Measurements from ENCODE around the gene ZNF436.

The ZNF436 gene

GRCh38 chr1:23367451-23367790 lies 2.2 kb downstream of the ZNF436 start:
- no peak for DNase-seq (ENCODE audit: low read depth in 2 of 2, low spot score in 1 of 2)

- no peak for DNase-seq (ENCODE audit: low read depth in 2 of 2, low spot score in 1 of 2)
Measured at GRCh38 chr1:23366598-23366997, 3.0 kb downstream of the ZNF436 start.

- no peak for DNase-seq (ENCODE audit: low read depth in 2 of 2, low spot score in 1 of 2)
Measured at GRCh38 chr1:23366146-23366545, 3.5 kb downstream of the ZNF436 start.

- no peak for DNase-seq (ENCODE audit: low read depth in 2 of 2, low spot score in 1 of 2)
Measured at GRCh38 chr1:23362218-23362713, 7.4 kb downstream of the ZNF436 start.

- DNase-seq (ENCODE audit: low read depth in 2 of 2, low spot score in 1 of 2): no peak
Measured at GRCh38 chr1:23358310-23358875, 11.2 kb downstream of the ZNF436 start.

- DNase-seq (ENCODE audit: low read depth in 2 of 2, low spot score in 1 of 2): no peak
Measured at GRCh38 chr1:23357138-23357908, 12.3 kb downstream of the ZNF436 start.

- no peak for DNase-seq (ENCODE audit: low read depth in 2 of 2, low spot score in 1 of 2)
Measured at GRCh38 chr1:23356471-23357137, 13.0 kb downstream of the ZNF436 start.

GRCh38 chr1:23354245-23354644 lies 15.4 kb downstream of the ZNF436 start:
- no peak for DNase-seq (ENCODE audit: low read depth in 2 of 2, low spot score in 1 of 2)

- no peak for DNase-seq (ENCODE audit: low read depth in 2 of 2, low spot score in 1 of 2)
Measured at GRCh38 chr1:23352096-23352695, 17.4 kb downstream of the ZNF436 start.

GRCh38 chr1:23345920-23346319 lies 23.7 kb downstream of the ZNF436 start:
- no peak for DNase-seq (ENCODE audit: low read depth in 2 of 2, low spot score in 1 of 2)

- no peak for DNase-seq (ENCODE audit: low read depth in 2 of 2, low spot score in 1 of 2)
Measured at GRCh38 chr1:23344987-23345472, 24.6 kb downstream of the ZNF436 start.

GRCh38 chr1:23344111-23344986 lies 25.3 kb downstream of the ZNF436 start, which contains the start of gene HNRNPR:
HNRNPR (minus strand) TSS chr1:23344284; CDS start chr1:23341008, 3,276 bp downstream.
- peak; percentile 95 to 99 for DNase-seq (ENCODE audit: low read depth in 2 of 2, low spot score in 1 of 2)

- DNase-seq (ENCODE audit: low read depth in 2 of 2, low spot score in 1 of 2): peak; percentile 27 to 34
Measured at GRCh38 chr1:23343221-23344110, 26.2 kb downstream of the ZNF436 start.

GRCh38 chr1:23341931-23342692 lies 27.5 kb downstream of the ZNF436 start:
- DNase-seq (ENCODE audit: low read depth in 2 of 2, low spot score in 1 of 2): no peak

- no peak for DNase-seq (ENCODE audit: low read depth in 2 of 2, low spot score in 1 of 2)
Measured at GRCh38 chr1:23339632-23340031, 30.0 kb downstream of the ZNF436 start.

- no peak for DNase-seq (ENCODE audit: low read depth in 2 of 2, low spot score in 1 of 2)
Measured at GRCh38 chr1:23337869-23338268, 31.8 kb downstream of the ZNF436 start.

GRCh38 chr1:23331713-23332112 lies 37.9 kb downstream of the ZNF436 start:
- DNase-seq (ENCODE audit: low read depth in 2 of 2, low spot score in 1 of 2): no peak

GRCh38 chr1:23330846-23331245 lies 38.8 kb downstream of the ZNF436 start:
- no peak for DNase-seq (ENCODE audit: low read depth in 2 of 2, low spot score in 1 of 2)

- no peak for DNase-seq (ENCODE audit: low read depth in 2 of 2, low spot score in 1 of 2)
Measured at GRCh38 chr1:23325393-23325792, 44.2 kb downstream of the ZNF436 start.

Measured in stimulated activated CD8-positive, alpha-beta memory T cell treated with anti-CD3 and anti-CD28 coated beads, Interleukin-4, amount 100 ng/mL, for 4 hours (primary cell).